ENCODE measurements around the gene POU6F2. TPM values are rescaled to one million over a fixed set of nuclear protein-coding genes. Genes with fewer than 3 reads are reported as not detected.
A peak's percentile ranks its signal among the peaks of the same experiment; 100 is the strongest.

The POU6F2 gene
- total and polyA plus RNA-seq, 2 donors (not counting 1 experiment from before 2014, with no cell fraction given) = under 0.01 TPM; not detected in 1

GRCh38 chr7:38950309-38950708, 27.4 kb upstream of the POU6F2 start:
- Histone ChIP-seq H3K4me1 (ENCODE audit: control insufficient read depth, extremely low read depth, insufficient read depth, low read length) (no peaks in the 10 kb centered on the region), H3K4me2 (ENCODE audit: extremely low read depth, insufficient read depth, low read length) (no peak overlapping the region), H3K4me3 (replicated peaks in 1 of 4; ENCODE audit: control extremely low read depth in 1 of 4, insufficient read depth in 1 of 4, low read depth in 3 of 4, low read length in 4 of 4) (no peak overlapping the region), H2AFZ (ENCODE audit: low read length) (no peak overlapping the region), H3K27ac (ENCODE audit: insufficient read depth, low read length) (no peak overlapping the region), H3K9me3 (ENCODE audit: control insufficient read depth, insufficient read depth, low read depth, low read length) (no peaks in the 10 kb centered on the region), H3K79me2 (ENCODE audit: control insufficient read depth, insufficient read depth, low read length) (no peaks in the 10 kb centered on the region), H4K20me1 (ENCODE audit: control insufficient read depth, extremely low read depth, insufficient read depth, low read length) (no peaks in the 10 kb centered on the region), H3K27me3 (ENCODE audit: control insufficient read depth, insufficient read depth, low read length) (no peaks in the 10 kb centered on the region), H3K9ac (ENCODE audit: insufficient read depth, low read length) (no peak overlapping the region), H3K36me3 (ENCODE audit: control insufficient read depth, insufficient read depth, low read length) (no peaks in the 10 kb centered on the region)
- TF ChIP-seq EZH2 (IDR thresholded peaks at IDR 0.05; ENCODE audit: low read length, missing control alignments) (no peak), CTCF (conservative IDR thresholded peaks at IDR 0.05 in 1 of 2, IDR thresholded peaks at IDR 0.05 in 1 of 2; ENCODE audit: low read depth in 1 of 2, low read length in 2 of 2) (no peak)
- DNase-seq (ENCODE audit: low read depth in 2 of 2) = peak in 1 of 2 donors; percentile 23

- H4K20me1 ChIP-seq (ENCODE audit: control insufficient read depth, extremely low read depth, insufficient read depth, low read length) = no peaks in the 10 kb centered on the region
- no peak overlapping the region for H3K4me3 ChIP-seq (replicated peaks in 1 of 4; ENCODE audit: control extremely low read depth in 1 of 4, insufficient read depth in 1 of 4, low read depth in 3 of 4, low read length in 4 of 4)
- H3K9ac ChIP-seq (ENCODE audit: insufficient read depth, low read length) = no peak overlapping the region
- no peak overlapping the region for H2AFZ ChIP-seq (ENCODE audit: low read length)
- H3K36me3 ChIP-seq (ENCODE audit: control insufficient read depth, insufficient read depth, low read length) = no peaks in the 10 kb centered on the region
- no peaks in the 10 kb centered on the region for H3K27me3 ChIP-seq (ENCODE audit: control insufficient read depth, insufficient read depth, low read length)
- no peak for TF ChIP-seq EZH2 (IDR thresholded peaks at IDR 0.05; ENCODE audit: low read length, missing control alignments)
- TF ChIP-seq CTCF (conservative IDR thresholded peaks at IDR 0.05 in 1 of 2, IDR thresholded peaks at IDR 0.05 in 1 of 2; ENCODE audit: low read depth in 1 of 2, low read length in 2 of 2) = no peak
- no peak overlapping the region for H3K4me2 ChIP-seq (ENCODE audit: extremely low read depth, insufficient read depth, low read length)
- no peak for DNase-seq (ENCODE audit: low read depth in 2 of 2)
- H3K4me1 ChIP-seq (ENCODE audit: control insufficient read depth, extremely low read depth, insufficient read depth, low read length) = no peaks in the 10 kb centered on the region
- no peaks in the 10 kb centered on the region for H3K79me2 ChIP-seq (ENCODE audit: control insufficient read depth, insufficient read depth, low read length)
- H3K27ac ChIP-seq (ENCODE audit: insufficient read depth, low read length) = no peak overlapping the region
- no peaks in the 10 kb centered on the region for H3K9me3 ChIP-seq (ENCODE audit: control insufficient read depth, insufficient read depth, low read depth, low read length)
These were observed 26.5 kb upstream of the POU6F2 start for GRCh38 chr7:38951213-38951612.

- H3K27ac ChIP-seq (ENCODE audit: insufficient read depth, low read length) = no peak overlapping the region
- no peak overlapping the region for H3K4me2 ChIP-seq (ENCODE audit: extremely low read depth, insufficient read depth, low read length)
- no peaks in the 10 kb centered on the region for H3K4me1 ChIP-seq (ENCODE audit: control insufficient read depth, extremely low read depth, insufficient read depth, low read length)
- no peaks in the 10 kb centered on the region for H3K79me2 ChIP-seq (ENCODE audit: control insufficient read depth, insufficient read depth, low read length)
- H4K20me1 ChIP-seq (ENCODE audit: control insufficient read depth, extremely low read depth, insufficient read depth, low read length) = no peaks in the 10 kb centered on the region
- no peaks in the 10 kb centered on the region for H3K27me3 ChIP-seq (ENCODE audit: control insufficient read depth, insufficient read depth, low read length)
- no peaks in the 10 kb centered on the region for H3K36me3 ChIP-seq (ENCODE audit: control insufficient read depth, insufficient read depth, low read length)
- H3K4me3 ChIP-seq (replicated peaks in 1 of 4; ENCODE audit: control extremely low read depth in 1 of 4, insufficient read depth in 1 of 4, low read depth in 3 of 4, low read length in 4 of 4) = no peak overlapping the region
- no peak overlapping the region for H3K9ac ChIP-seq (ENCODE audit: insufficient read depth, low read length)
- TF ChIP-seq EZH2 (IDR thresholded peaks at IDR 0.05; ENCODE audit: low read length, missing control alignments) = no peak
- TF ChIP-seq CTCF (conservative IDR thresholded peaks at IDR 0.05 in 1 of 2, IDR thresholded peaks at IDR 0.05 in 1 of 2; ENCODE audit: low read depth in 1 of 2, low read length in 2 of 2) = no peak
- H2AFZ ChIP-seq (ENCODE audit: low read length) = no peak overlapping the region
- no peak for DNase-seq (ENCODE audit: low read depth in 2 of 2)
- no peaks in the 10 kb centered on the region for H3K9me3 ChIP-seq (ENCODE audit: control insufficient read depth, insufficient read depth, low read depth, low read length)
These were observed 24.5 kb upstream of the POU6F2 start for GRCh38 chr7:38953227-38953626.

All from fibroblast of lung (primary cell).